Vagina (tissue), 2 donors: ENCODE data around the gene AGAP3. TPM values are rescaled to one million over a fixed set of nuclear protein-coding genes. Genes with fewer than 3 reads are reported as not detected.

ENCODE experiments used
- DNase-seq, 2 donors: peaks; one replicate each; pipeline ENCODE4 v3.0.0-alpha.2; 2017; ENCODE audit errors: extremely low spot score in 2 of 2
- H3K27ac ChIP-seq: fragments of 200-600 bp; sonication (generic); one replicate; pipeline ENCODE4 v1.5.1; 2019
- H3K27me3 ChIP-seq: fragments of 200-600 bp; sonication (generic); one replicate; pipeline ENCODE4 v1.5.1; 2019
- H3K36me3 ChIP-seq, 2 donors: fragments of 200-600 bp; sonication (generic); one replicate each; pipeline ENCODE4 v1.5.1; 2017 to 2019
- H3K4me1 ChIP-seq: fragments of 200-600 bp; sonication (generic); one replicate; pipeline ENCODE4 v1.5.1; 2019
- H3K4me3 ChIP-seq, 2 donors: fragments of 200-600 bp; sonication (generic); 1 replicate in 1 of 2; 2 replicates in 1 of 2; pipeline ENCODE4 v1.5.1; 2016 to 2019
- H3K9me3 ChIP-seq: fragments of 200-600 bp; sonication (generic); one replicate; pipeline ENCODE4 v1.5.1; 2019
- POLR2A ChIP-seq, 2 donors: fragments of 450-650 bp; IDR thresholded peaks; one replicate each; pipeline ENCODE4 v1.6.1; 2017; ENCODE audit warnings: antibody characterized with exemption in 2 of 2, mild to moderate bottlenecking in 2 of 2, moderate library complexity in 2 of 2
- POLR2AphosphoS5 ChIP-seq, 2 donors: sonication (generic); formaldehyde crosslinking; IDR thresholded peaks; one replicate each; pipeline ENCODE4 v1.9.0; 2017; ENCODE audit warnings: antibody characterized with exemption in 2 of 2, mild to moderate bottlenecking in 2 of 2, low read depth in 1 of 2; ENCODE audit not compliant: insufficient read depth in 1 of 2
- intact Hi-C: fragments of 100-400 bp; cut with DNase I; formaldehyde crosslinking; loops from one replicate; pipeline ENCODE4 v1.15.1; 2023
- total RNA-seq: library from RNA; depleted of rRNA; stranded (reverse); fragments of >200 nt; gene quantifications from one replicate; pipeline ENCODE4 v1.2.3, GENCODE V29; 2016
- TF ChIP-seq, protein P1 (sequence below), 3 experiments: fragments of 450-650 bp in 2 of 3; fragments of 200-600 bp in 1 of 3; sonication (generic) in 1 of 3; IDR thresholded peaks; one replicate each; pipeline ENCODE4 v1.5.1; 2017 to 2019; ENCODE audit warnings: antibody characterized with exemption in 3 of 3, mild to moderate bottlenecking in 2 of 3, moderate library complexity in 2 of 3

Gene AGAP3
- total RNA-seq, 1 donor from 2014 or later = 98.2 TPM

DNA sequence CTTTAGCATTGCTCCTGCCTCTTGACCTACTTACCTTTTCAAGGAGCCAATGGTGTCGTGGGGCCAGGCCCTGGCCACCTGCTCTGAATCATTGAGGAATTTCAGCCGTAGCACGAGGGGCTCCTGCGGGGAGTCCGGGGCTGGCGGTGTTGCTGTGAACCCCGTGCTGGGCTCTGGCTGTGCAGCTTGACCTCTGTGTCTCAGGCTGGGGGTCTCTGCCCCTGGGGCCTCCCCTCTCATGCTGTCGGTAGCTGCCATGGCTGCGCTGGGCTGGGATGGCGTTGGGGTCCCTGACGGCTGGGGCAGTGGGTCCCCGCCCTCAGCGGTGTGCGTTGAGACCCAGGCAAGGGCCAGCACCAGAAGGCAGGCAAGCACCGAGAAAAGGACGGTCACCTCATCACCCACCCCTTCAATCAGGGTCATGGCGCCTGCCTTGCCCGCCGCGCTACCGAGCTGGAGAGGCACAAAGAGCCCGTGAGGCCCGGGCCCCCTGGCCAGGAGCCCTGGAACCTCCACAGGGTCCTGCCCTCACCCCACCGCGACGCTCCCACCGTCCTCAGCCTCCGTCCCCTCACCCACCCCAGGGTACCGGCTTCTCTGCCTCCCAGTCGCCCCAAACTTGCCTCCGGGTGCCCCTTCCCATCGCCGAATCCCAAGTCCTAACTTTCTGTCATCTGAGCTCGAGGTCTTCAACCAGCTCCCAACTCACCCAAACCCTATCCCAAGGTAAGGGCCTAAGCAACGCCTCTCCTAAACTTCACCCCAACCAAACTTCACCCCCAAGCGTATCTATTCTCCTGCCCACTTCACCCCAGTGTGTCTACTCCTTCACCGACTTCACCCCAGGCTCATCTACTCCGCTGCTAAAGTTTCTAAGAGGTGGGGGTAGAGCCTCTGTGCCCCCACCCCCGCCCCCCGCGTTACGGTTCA lies 3.9 kb upstream of the AGAP3 start:
- Histone ChIP-seq H3K36me3 (no peaks in the 10 kb centered on the region), H3K4me1 (peaks cover 62% of the 10 kb centered on the region), H3K9me3 (no peaks in the 10 kb centered on the region), H3K27me3 (no peaks in the 10 kb centered on the region), H3K4me3 (peak overlapping the region; percentile 77 to 82), H3K27ac (peak overlapping the region; percentile 97)
- DNase-seq = no peak
- intact Hi-C loops = loop anchor here (2.0 kb wide), 1 partner anchor 54 kb away; the partner anchor contains the start of gene ABCB8
- TF ChIP-seq POLR2A (IDR thresholded peaks at IDR 0.05) = no peak
- no peak for TF ChIP-seq POLR2AphosphoS5 (IDR thresholded peaks at IDR 0.05; ENCODE audit: insufficient read depth in 1 of 2, low read depth in 1 of 2)
- TF ChIP-seq, protein P1, sequence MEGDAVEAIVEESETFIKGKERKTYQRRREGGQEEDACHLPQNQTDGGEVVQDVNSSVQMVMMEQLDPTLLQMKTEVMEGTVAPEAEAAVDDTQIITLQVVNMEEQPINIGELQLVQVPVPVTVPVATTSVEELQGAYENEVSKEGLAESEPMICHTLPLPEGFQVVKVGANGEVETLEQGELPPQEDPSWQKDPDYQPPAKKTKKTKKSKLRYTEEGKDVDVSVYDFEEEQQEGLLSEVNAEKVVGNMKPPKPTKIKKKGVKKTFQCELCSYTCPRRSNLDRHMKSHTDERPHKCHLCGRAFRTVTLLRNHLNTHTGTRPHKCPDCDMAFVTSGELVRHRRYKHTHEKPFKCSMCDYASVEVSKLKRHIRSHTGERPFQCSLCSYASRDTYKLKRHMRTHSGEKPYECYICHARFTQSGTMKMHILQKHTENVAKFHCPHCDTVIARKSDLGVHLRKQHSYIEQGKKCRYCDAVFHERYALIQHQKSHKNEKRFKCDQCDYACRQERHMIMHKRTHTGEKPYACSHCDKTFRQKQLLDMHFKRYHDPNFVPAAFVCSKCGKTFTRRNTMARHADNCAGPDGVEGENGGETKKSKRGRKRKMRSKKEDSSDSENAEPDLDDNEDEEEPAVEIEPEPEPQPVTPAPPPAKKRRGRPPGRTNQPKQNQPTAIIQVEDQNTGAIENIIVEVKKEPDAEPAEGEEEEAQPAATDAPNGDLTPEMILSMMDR (IDR thresholded peaks at IDR 0.05) = no peak

DNA sequence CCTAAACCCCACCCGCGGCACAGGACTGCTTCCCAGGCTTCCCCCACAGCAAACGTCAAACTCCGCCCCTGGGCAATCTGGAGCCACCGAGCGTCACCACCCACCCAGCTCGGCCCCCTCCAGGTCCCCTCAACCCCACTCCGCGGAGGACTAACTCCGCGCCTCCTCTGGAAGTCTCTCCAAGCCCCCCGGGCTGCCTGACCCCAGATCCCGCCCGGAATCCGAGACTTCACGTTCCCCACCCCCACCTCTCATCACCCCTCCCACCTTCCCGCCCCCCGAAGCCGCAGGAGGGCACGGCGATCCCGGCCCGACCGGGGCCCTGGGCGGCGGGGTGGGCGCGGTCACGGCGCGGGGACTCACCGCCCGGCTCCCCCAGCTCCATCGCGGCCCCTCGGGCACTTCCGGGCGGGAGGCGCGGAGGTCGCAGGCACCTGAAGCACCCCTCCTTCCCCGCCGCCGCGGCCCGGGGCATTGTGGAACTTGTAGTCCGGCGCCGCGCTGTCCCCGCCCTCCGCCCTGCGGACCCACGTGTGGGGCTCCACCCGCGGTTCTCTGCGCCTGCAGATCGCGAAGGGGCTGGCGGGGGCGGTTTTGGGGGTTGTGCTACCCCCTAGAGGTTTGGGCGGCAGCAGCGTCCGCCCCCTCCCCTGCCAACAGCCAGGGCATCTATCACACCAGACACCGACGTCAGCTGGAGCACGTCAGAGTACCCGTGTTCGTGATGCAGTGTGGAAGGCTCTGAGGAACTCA lies 3.0 kb upstream of the AGAP3 start, which contains the start of gene TMUB1:
Gene TMUB1, minus strand, starts transcription at position 423 of the 753 bp plus-strand sequence. CDS start 930 bp downstream, outside the sequence.
- Histone ChIP-seq H3K27ac (peak within 1 kb of the TSS; percentile 97), H3K4me3 (peak within 1 kb of the TSS; percentile 77 to 82), H3K9me3 (no peaks in the 10 kb centered on the region), H3K27me3 (no peaks in the 10 kb centered on the region), H3K4me1 (peaks cover 62% of the 10 kb centered on the region), H3K36me3 (no peaks in the 10 kb centered on the region)
- TF ChIP-seq POLR2AphosphoS5 (IDR thresholded peaks at IDR 0.05; ENCODE audit: insufficient read depth in 1 of 2, low read depth in 1 of 2) = peak in 1 of 2 donors; percentile 69
- TF ChIP-seq, protein P1 (IDR thresholded peaks at IDR 0.05) = no peak
- peak in 1 of 2 donors; percentile 39 for TF ChIP-seq POLR2A (IDR thresholded peaks at IDR 0.05)
- intact Hi-C loops = loop anchor here (2.0 kb wide), 1 partner anchor 54 kb away; the partner anchor contains the start of gene ABCB8
- no peak for DNase-seq

DNA sequence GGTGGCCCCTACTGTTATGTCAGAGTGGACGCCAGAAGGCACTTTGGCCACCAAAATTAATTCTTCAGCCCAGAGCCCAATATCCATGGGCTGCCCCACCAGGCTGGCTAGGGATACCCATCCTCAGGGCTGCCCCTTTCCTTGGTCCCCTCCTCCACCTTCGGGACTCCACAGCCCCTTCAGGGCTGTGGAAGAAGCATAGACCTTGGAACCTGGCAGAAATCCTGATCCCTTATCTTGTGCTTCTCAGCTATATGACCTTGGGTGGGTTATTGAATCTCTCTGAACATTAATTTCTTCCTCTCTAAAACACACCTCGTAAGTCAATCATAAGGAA lies 2.5 kb upstream of the AGAP3 start:
- no peaks in the 10 kb centered on the region for H3K9me3 ChIP-seq
- DNase-seq = no peak
- H3K36me3 ChIP-seq = no peaks in the 10 kb centered on the region
- H3K27me3 ChIP-seq = no peaks in the 10 kb centered on the region
- peaks cover 62% of the 10 kb centered on the region for H3K4me1 ChIP-seq
- TF ChIP-seq, protein P1 (IDR thresholded peaks at IDR 0.05) = no peak
- no peak for TF ChIP-seq POLR2A (IDR thresholded peaks at IDR 0.05)
- TF ChIP-seq POLR2AphosphoS5 (IDR thresholded peaks at IDR 0.05; ENCODE audit: insufficient read depth in 1 of 2, low read depth in 1 of 2) = no peak
- intact Hi-C loops = loop anchor here (2.0 kb wide), 1 partner anchor 55 kb away; the partner anchor contains the start of gene ABCB8
- peak overlapping the region; percentile 97 for H3K27ac ChIP-seq
- peak overlapping the region; percentile 77 to 82 for H3K4me3 ChIP-seq

DNA sequence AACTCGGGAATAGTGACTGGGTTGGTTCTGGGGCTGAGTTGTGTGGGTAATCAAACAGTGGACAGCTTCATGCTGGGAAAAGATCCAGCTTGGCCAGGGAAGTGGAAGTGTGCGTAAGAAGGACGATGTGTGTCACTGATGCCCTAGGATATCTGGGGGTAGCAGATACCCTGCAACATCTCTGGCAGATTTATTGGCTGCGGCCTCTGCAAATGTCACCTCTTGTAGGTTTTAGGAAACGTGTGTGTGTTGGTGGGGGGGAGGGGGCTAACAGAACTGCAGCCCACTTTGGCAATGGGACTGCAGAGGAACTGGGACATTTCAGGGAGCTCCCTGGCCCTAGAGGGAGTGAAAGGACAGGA lies 965 bp upstream of the AGAP3 start:
- intact Hi-C loops = no loop called here
- H3K4me1 ChIP-seq = peaks cover 65% of the 10 kb centered on the region
- TF ChIP-seq, protein P1 (IDR thresholded peaks at IDR 0.05) = no peak
- TF ChIP-seq POLR2AphosphoS5 (IDR thresholded peaks at IDR 0.05; ENCODE audit: insufficient read depth in 1 of 2, low read depth in 1 of 2) = no peak
- no peak for TF ChIP-seq POLR2A (IDR thresholded peaks at IDR 0.05)

More for the DNA sequence above, 965 bp upstream of the AGAP3 start:
- no peaks in the 10 kb centered on the region for H3K36me3 ChIP-seq
- H3K9me3 ChIP-seq = no peaks in the 10 kb centered on the region
- H3K4me3 ChIP-seq = peak overlapping the region in 1 of 2 donors; percentile 80
- H3K27ac ChIP-seq = peak overlapping the region; percentile 97
- no peaks in the 10 kb centered on the region for H3K27me3 ChIP-seq
- DNase-seq = no peak
